Type B pancreatic cell (in vitro differentiated cells): Measurements from ENCODE around the gene RFX8. TPM values are rescaled to one million over a fixed set of nuclear protein-coding genes. Genes with fewer than 3 reads are reported as not detected.

Source experiments
- DNase-seq: peaks from one replicate; pipeline ENCODE4 v3.0.0; 2021; ENCODE audit warnings: mixed read lengths; ENCODE audit not compliant: unreplicated experiment; ENCODE audit errors: extremely low spot score
- H3K27ac Mint-ChIP-seq: 2 replicates; pipeline ENCODE4 v1.8.0; 2021; ENCODE audit warnings: mild to moderate bottlenecking, mixed read lengths
- H3K27me3 Mint-ChIP-seq: 2 replicates; pipeline ENCODE4 v1.8.0; 2021; ENCODE audit warnings: mixed read lengths
- H3K36me3 Mint-ChIP-seq: 2 replicates; pipeline ENCODE4 v1.8.0; 2021; ENCODE audit warnings: mixed read lengths
- H3K4me1 Mint-ChIP-seq: one replicate; pipeline ENCODE4 v1.8.0; 2021; ENCODE audit warnings: mixed read lengths; ENCODE audit not compliant: unreplicated experiment
- H3K4me3 Mint-ChIP-seq: 2 replicates; pipeline ENCODE4 v1.8.0; 2021; ENCODE audit warnings: mild to moderate bottlenecking, mixed read lengths
- H3K9me3 Mint-ChIP-seq: 2 replicates; pipeline ENCODE4 v1.8.0; 2021; ENCODE audit warnings: mixed read lengths
- CTCF ChIP-seq: fragments of 200-600 bp; sonication (generic); conservative IDR thresholded peaks from 2 replicates; pipeline ENCODE4 v1.5.0; 2021; ENCODE audit warnings: antibody characterized with exemption, mild to moderate bottlenecking
- total RNA-seq: library from RNA; stranded (reverse); gene quantifications from 2 replicates; pipeline ENCODE4 v1.2.1, GENCODE V29; 2021; ENCODE audit warnings: low replicate concordance

Gene RFX8
- total RNA-seq, 1 donor from 2014 or later = 1.1 TPM

GRCh38 chr2:101485856-101486255, 10.9 kb upstream of the RFX8 start:
- no peaks in the 10 kb centered on the region for H3K9me3 Mint-ChIP-seq

GRCh38 chr2:101480764-101481163, 5.9 kb upstream of the RFX8 start:
- Mint-ChIP-seq H3K9me3 (no peaks in the 10 kb centered on the region), H3K36me3 (no peaks in the 10 kb centered on the region), H3K4me1 (peaks cover 9% of the 10 kb centered on the region), H3K27ac (no peak overlapping the region), H3K27me3 (peaks cover 33% of the 10 kb centered on the region), H3K4me3 (no peak overlapping the region)
- no peak for TF ChIP-seq CTCF
- DNase-seq = no peak

More at GRCh38 chr2:101485856-101486255, 10.9 kb upstream of the RFX8 start:
- DNase-seq = no peak
- no peak overlapping the region for H3K27ac Mint-ChIP-seq
- no peaks in the 10 kb centered on the region for H3K36me3 Mint-ChIP-seq
- H3K4me1 Mint-ChIP-seq = no peaks in the 10 kb centered on the region
- TF ChIP-seq CTCF = no peak
- no peak overlapping the region for H3K4me3 Mint-ChIP-seq
- peaks cover 4% of the 10 kb centered on the region for H3K27me3 Mint-ChIP-seq

GRCh38 chr2:101479810-101480209, 4.9 kb upstream of the RFX8 start:
- H3K4me3 Mint-ChIP-seq = no peak overlapping the region
- no peaks in the 10 kb centered on the region for H3K9me3 Mint-ChIP-seq
- peak overlapping the region; percentile 1 for H3K27ac Mint-ChIP-seq

GRCh38 chr2:101479328-101479727, 4.4 kb upstream of the RFX8 start:
- Mint-ChIP-seq H3K4me3 (no peak overlapping the region), H3K27me3 (peaks cover 36% of the 10 kb centered on the region), H3K9me3 (no peaks in the 10 kb centered on the region), H3K36me3 (no peaks in the 10 kb centered on the region), H3K4me1 (peaks cover 13% of the 10 kb centered on the region), H3K27ac (peak overlapping the region; percentile 1)
- no peak for TF ChIP-seq CTCF
- no peak for DNase-seq

More at GRCh38 chr2:101479810-101480209, 4.9 kb upstream of the RFX8 start:
- peaks cover 36% of the 10 kb centered on the region for H3K27me3 Mint-ChIP-seq
- H3K4me1 Mint-ChIP-seq = peaks cover 13% of the 10 kb centered on the region
- no peaks in the 10 kb centered on the region for H3K36me3 Mint-ChIP-seq
- DNase-seq = no peak
- no peak for TF ChIP-seq CTCF

GRCh38 chr2:101478181-101479001, 3.5 kb upstream of the RFX8 start:
- H3K27ac Mint-ChIP-seq = no peak overlapping the region
- no peaks in the 10 kb centered on the region for H3K9me3 Mint-ChIP-seq
- no peaks in the 10 kb centered on the region for H3K36me3 Mint-ChIP-seq
- H3K4me1 Mint-ChIP-seq = peaks cover 17% of the 10 kb centered on the region
- no peak for DNase-seq
- peaks cover 40% of the 10 kb centered on the region for H3K27me3 Mint-ChIP-seq
- H3K4me3 Mint-ChIP-seq = no peak overlapping the region
- TF ChIP-seq CTCF = no peak
